NCI-H1092 treated with DMSO at 0.1 percent for 48 hours (cell line): ENCODE results near the gene ZNF319.
"Not testable (repeated sequence)": the region's sequence is repeated elsewhere in the genome, so short reads cannot be mapped to it uniquely, and the experiment has no call there.

Experiments
- DNase-seq: peaks from one replicate; lab custom pipeline; 2025; lab: John Stamatoyannopoulos, UW

Gene ZNF319

DNA sequence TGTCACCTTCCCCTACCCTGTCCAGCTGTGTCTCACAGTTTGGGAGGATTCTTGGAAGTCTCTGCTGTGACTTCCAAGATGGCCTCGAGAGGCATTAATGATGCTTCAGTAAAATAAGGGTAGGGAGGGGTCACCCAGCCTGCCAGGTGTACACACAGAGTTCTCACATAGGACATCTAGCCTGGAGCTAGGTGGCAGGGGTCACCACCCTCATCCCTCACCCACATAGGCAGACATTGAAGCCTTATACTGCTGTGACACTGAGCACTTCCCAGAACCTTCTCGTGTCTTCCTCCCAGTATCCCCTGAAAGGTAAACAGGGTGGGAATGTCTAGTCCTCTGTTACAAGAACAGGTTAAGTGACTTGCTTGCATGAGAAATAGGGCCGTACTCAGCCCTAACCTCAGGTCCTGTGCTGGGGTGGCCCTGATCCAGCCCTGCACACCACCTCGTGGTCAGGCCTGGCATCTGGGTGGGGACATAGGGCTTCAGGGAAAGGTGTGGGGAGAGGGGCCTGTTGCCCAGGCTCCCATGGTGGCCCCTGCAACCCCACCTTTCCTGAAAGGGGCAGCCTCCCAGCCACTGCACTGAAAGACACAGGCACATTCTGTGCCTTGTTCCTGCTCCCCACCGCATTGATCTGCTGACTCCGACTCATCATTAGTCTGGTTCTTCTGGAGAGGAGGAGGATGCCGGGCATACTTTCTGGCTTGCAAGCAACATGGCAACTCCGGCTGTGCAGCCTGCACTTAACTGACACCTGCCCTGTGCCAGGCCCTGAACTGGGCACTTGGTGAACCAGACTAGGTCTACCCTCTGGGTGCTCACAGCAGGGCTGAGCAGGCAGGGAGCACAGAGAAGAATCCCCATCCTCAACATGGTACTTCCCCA, 21.4 kb upstream of the ZNF319 start:
- no peak for DNase-seq

DNA sequence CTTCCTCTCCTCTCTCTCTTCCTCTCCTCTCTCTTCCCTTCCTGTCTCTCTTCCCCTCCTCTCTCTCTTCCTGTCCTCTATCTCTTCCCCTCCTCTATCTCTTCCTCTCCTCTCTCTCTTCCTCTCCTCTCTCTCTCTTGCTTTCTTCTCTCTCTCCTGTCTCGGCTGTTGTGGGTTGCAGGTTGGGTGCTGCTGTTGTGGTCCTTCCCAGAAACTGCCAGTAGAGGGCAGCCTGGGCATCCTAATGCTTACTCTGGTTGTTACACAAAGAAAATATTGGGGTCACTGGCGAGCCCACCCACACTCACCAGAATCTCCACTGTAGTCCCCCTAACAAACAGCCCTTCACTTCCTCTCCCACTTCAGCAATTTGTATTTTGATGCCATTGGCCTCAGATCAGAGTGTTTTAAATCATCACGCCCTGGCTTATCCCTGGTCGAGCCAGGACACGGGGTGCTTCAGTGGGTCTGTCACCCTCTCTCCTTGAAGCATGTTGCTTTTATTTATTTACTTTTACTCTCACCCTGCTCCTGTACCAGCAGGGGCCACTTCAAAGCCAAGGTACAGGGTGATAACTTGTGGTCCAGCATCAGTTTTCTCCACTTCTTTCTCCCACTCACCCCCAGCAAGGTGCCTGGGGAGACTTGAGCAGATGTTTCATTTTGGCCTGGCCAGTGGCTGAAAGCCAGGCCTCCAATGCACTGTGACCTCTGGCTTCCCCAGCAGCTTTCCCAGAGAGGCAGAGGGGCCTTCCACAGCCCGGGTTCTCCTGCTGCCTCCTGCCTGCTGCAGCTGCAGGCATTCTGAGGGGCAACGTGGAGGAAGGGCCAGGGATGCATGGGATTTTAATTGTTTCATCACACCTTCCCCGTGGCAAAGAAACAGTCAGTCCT, 20.4 kb upstream of the ZNF319 start:
- peak; percentile 51 for DNase-seq

DNA sequence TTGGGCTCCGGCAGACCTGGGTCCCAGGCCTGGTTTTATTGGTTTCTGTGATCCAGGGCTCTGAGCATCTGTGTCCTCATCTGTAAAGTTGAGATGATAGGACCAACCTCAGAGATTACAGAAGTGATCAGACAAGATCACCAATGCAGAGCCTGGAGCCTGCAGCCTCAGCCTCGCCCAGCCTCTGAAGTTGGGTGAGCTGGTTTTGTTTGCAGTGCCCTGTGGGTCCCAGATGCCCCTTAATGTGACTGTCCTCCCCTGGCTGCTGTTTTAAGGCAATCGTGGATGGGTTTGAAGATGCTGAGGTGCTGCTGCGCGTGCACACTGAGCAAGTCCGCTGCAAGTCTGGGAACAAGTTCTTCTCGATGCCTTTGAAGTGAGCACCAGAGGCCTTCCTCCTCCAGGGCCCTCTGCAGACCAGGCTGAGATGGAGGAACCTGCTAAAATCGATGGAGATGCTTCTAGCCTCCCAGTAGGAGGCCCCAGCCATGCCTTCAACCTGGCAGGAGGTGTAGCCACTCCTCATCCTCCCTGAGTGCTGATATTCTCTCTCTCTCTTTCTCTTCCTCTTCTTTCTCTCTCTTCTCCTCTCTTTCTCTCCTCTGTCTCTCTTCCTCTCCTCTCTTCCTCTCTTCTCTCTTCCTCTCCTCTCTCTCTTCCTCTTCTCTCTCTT, 19.5 kb upstream of the ZNF319 start:
- no peak for DNase-seq

DNA sequence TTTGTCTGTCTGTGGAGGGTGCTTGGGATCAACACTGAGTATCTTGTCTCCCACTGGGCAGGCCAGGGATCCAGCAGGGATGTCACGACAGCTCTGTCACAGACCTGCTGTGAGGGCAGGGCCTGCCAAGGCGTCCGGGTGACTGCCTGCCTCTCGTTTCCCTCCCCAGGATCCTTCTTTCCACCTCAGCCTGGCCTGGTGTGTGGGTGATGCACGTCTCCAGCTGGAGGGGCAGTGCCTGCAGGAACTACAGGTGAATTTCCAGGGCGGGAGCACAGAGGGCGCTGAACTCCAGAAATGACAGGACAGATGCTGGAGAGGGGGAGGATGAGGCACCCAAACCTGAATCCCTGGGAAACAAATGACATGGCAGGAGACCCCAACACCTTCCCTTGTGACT, 18.3 kb upstream of the ZNF319 start:
- no peak for DNase-seq

DNA sequence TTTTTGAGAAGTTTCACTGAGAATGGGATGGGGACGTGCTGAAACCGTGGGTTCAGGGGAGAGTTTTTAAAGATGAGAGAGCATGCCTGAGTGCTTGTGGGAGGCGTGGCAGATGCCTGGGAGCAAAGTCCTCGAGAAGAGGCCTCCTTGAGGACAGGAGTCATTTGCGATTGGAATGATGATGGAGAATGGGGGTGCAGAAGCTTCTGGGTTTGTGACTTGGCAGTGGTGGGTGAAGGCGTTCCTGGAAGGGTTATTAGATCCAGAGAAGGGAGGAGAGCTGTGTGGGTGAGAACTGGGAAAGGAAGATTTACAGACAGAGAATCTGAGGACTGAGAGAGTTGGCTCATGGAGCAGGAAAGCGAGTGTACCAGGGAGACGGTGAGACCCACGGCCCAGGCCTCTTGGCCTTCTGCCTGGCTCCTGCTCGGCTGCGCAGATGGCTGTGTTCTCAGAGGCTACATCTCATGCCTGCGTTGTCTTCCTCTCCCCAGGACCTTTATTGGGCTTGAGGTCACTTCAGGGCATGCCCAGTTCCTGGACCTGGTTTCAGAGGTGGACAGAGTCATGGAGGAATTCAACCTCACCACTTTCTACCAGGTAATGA, 16.5 kb upstream of the ZNF319 start:
- no peak for DNase-seq

DNA sequence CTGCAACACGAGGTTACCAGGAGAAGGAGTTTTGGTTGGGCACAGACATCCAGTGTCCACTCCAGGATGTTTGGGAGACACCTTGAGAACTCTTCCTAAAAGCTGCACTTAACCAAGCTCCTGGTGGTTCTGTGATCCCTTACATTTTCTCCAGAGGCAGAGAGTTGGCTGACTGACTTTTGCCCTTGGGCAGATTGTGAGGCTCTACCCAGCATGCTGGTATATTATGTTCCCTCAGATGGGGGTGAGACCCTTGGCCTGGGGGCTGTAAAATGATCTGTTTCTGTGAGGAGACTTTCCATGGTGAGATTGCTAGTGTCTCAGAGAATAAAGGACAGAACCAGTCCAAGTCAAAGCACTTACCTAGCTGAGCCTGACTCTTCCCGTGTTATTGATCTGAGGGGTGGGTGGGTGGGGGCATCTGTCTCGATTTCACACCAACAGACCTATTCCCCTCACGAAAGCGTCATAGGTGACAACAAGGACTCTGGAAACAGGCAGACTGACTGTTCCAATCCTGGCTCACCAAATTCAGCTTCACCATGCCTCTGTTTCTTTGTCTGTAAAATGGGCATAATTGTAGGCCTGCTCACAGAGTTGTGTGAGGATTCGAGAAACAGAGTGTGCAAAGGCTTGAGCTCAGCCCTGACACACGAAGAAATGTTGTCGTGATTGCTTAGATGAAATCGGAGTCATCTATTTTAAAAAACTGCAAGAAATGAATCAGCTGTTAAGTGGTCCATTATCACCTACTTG, 12.9 kb upstream of the ZNF319 start:
- no peak for DNase-seq

DNA sequence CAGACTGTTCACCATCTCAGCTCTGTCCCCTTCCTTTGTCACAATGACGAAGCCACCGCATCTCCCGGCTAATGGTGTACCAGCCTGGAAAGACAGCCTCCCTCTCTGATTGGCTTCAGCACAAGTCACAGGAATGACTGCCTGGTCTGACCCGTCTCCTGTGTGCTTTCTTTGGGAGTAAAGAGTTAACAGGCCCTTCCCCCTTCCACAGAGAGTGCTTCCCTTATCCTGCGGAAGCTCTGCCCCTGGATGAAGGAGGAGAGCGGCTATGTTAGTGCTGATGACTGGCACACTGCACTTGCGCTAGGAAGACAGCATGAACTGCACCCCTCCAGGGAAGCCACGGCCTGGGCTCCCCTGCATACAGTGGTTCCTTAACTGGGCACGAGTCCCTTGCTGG, 12.0 kb upstream of the ZNF319 start:
- DNase-seq: no peak

DNA sequence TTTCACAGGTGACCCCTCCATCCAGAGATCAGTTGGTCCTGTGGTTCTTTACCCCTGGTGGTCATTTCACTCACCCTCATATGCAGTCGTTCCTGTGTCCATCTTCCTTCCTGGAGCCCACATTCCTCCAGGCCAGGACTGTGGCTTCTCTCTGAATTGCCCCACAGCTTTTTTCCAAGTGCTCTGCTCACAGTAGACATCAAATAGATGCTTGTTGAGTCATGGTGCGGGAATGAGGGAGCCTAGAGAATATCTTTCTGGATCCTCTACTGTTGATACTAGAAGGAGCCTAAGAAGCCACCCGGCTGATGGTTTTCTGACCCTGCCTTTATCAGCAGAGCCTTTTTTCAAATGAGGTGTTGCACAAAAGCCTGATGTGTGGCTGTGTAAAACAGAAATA, 11.2 kb upstream of the ZNF319 start:
- no peak for DNase-seq

DNA sequence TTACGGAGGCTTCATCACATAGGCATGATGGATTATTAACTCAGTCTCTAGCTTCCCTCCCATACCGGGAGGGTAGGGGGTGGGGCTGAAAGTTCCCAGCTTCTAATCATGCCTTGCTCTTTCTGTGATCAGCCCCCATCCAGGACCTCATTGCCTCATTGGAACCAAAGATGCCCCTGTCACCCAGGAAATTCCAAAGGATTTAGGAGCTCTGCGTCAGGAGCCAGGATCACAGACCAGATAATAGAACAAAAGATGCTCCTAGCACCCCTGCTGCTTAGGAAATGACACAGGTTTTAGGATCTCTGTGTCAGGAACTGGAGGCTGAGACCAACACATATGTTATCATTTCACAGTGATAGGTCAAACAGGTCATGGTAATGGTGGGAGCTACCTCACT, 10.4 kb upstream of the ZNF319 start:
- DNase-seq: no peak

DNA sequence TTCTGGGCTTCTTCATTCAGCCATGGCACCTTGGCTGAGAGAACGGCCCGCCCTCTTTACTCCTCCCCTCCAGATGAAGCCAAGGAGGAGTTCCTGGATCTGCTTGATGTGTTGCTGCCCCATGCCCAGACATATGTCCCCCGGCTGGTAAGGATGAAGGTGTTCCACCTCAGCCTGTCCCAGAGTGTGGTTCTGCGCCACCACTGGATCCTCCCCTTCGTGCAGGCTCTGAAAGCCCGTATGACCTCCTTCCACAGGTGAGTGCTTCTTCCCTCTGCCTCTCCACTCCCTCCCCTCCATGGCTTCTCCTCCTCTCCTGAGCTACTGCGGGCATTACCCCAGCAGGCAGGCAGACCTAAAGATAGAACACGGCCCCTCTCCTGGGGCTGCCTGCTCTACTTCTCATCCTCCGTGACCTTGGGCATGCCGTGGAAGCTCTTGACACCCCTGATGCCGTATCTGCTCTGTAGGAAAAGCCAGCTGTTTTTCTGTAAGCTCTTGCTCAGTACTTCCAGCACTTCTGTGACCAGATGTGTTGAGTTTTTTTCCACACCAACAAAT, 9.5 kb upstream of the ZNF319 start:
- DNase-seq: no peak

DNA sequence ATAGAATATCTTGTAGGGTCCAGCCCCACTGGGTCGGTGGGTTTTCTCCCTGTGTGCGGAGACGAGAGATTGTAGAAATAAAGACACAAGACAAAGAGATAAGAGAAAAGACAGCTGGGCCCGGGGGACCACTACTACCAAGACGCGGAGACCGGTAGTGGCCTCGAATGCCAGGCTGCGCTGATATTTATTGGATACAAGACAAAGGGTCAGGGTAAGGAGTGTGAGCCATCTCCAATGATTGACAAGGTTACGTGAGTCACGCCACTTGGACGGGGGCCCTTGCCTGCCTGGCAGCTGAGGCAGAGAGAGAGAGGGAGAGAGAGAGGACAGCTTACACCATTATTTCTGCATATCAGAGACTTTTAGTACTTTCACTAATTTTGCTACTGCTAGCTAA, 4.3 kb upstream of the ZNF319 start:
- not testable (repeated sequence) for DNase-seq

DNA sequence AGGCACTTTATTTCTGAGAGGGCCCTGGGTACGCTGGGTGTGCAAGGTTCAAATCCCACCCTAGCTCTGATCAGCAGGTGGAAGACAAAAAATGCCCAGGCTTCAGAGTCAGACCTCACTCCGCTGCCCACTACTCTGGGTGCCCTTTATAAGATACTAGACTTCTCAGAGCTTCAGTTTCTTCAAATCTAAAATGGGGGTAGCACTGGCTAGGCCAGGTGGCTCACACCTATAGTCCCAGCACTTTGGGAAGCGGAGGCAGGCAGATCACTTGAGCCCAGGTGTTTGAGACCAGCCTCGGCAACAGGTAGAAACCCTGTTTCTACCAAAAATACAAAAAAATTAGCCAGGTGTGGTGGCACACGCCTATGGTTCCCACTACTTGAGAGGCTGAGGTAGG, 2.5 kb upstream of the ZNF319 start:
- DNase-seq: no peak

DNA sequence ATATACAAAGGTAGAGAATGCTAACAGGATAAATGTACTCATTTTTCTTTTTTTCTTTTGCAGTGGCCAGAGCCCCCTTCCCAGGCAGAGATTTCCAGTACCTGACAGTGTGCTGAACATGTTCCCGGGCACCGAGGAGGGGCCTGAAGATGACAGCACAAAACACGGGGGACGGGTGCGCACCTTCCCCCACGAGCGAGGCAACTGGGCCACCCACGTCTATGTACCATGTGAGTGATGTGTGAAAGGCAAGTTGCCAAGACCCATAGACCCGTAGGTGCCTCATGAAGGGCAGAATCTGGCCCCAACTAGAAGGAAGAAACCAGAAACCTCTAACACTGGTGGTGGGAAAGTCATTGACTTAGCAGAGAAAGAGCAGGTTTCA, 1.9 kb upstream of the ZNF319 start:
- no peak for DNase-seq

DNA sequence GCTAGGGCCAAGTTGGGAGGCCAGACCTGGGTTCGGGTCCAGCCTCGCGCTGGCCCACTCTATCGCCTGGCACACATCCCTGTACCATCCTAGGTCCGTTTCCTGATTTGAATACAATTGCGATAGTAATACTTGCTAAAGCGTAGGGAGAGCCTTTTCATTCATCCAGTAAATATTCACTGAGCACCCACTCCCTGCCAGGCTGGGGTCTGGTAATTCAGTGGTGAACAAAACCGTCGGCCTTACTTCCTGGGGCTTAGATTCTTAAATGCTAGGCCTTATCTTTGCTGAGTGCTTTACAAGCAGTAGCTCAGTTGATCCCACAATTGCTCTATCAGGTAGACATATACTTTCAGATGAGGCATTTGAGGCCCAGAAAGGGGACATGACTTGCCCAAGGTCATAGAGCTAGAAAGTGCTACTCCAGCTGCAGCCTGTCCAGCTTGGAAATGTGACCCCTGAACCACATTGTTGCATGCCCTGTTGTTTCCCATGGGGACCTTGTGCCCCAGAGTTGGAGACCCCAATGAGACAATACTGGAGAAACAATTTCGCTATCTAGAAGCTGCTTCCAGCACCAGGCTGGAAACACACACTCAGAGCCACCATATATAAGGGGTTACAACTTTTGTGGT, 1.4 kb upstream of the ZNF319 start:
- DNase-seq: no peak

DNA sequence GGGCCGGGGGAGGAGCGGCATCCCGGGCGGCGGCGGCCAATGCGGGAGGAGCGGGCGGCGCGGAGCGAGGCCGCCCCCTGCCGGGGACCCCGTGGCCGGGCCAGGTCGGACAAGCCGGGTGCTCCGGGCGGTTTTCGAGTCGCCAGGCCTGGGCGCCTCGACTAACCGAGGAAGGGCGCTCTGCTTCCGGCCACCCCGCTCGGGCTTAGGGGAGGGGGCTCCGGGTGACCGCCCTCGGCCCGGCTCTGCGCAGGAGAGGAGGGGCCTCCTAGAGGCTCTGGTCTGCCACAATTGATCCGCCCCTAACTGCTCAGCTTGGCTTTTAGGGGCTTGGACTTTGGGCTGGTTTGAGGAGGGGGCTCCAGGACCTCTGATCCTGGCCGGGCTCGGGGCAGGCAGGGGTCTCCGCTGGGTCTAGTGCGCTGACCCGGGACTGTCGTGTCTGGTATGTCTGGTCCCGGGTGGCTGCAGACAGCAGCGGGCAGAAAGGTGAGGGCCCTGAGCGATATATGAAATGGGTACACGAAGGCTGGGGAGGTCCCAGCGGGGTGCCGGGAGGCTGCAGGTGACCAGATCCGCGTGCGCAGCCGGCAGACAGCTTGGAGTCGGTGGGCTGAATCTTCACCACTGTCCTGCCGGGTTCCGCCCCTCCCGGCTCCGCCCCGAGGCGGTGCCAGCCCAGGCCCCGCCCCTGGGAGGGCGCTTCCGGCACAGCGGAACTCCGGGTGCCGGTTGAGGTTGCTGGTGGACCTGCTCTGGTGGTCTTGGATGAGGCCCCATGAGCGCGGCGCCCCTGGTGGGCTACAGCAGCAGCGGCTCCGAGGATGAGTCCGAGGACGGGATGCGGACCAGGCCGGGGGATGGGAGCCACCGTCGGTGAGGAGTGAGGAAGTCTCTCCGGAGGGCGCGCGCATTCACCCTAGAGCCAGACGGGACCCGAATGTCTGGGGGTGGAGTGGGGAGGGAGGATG, 519 bp upstream of the ZNF319 start, which contains the start of gene USB1:
Gene USB1 (plus strand): TSS at position 702 of the 971 bp plus-strand sequence. CDS start 77 bp downstream, at position 779.
- DNase-seq: peak; percentile 76

DNA sequence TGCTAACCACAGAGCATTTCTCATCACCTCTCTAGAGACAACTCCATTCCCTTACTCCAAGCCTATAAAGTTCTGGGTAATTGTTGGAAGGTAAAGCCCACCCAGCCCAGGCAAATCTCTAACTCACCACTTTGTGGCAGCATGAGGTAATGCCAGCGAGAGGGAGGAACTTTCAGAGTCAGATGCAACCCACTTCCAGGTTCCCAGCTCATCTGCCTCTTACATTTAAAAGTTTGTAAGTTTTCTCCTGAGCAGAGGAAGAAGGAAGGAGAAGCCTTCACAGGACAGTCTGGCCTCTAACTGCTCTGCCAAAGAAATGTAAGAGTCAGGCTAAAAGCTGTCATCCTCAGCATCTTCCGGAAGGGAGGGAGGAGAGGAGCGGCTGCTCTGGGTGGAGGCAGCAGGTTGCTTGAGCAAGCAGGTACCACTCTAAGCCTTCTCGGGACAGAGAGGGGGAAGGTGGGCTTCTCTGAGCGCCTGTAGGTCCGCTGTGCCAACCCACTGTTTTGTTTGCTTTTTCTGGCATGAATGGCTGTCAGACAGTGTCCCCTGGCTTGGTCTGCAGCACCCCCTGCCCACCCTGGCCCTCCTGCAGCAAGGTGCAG, 1.0 kb downstream of the ZNF319 start:
- peak; percentile 32 for DNase-seq

DNA sequence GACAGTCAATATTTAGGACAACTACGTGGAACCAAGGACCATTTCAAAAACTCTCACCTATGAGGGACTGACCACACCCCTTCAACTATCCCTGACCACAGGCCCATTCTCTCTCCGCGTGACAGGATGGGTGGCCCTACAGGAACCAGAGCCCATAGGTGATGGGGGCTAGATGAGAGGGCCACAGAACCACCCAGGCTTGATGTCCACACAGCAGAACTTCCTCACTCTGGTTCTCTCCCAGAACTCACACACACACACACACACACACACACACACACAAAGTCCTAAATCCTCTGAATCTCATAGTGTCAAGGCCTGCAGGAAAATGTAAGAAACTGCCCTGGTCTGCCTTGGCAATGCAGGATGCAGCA, 1.5 kb downstream of the ZNF319 start:
- no peak for DNase-seq

DNA sequence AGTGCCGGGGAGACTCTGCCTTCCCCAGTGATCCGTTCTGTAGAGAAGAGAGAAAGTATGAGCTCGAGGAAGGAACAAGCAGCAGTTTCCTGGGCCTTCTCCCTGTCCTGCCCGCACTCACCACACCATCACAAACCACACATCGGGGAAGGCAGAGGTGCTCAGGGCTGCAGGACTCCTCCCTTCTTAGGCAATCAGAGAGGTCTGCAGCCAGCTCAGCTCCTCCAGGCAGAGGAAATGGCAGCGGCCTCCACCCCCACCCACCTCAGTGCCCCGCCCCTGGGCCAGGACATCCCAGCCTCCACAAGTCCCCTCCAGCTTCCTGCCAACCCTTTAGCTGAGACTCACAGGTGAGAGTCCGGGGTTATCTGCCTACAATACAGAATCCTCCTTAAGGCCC, 2.0 kb downstream of the ZNF319 start:
- no peak for DNase-seq
